Measurements from ENCODE around the gene KDM2B.
"Not testable (repeated sequence)": the region's sequence is repeated elsewhere in the genome, so short reads cannot be mapped to it uniquely, and the experiment has no call there.

The KDM2B gene

GRCh38 chr12:121602766-121603165, 21.9 kb upstream of the KDM2B start:
- H3K27me3 Mint-ChIP-seq: no peaks in the 10 kb centered on the region
- H3K4me1 Mint-ChIP-seq (ENCODE audit: low read depth): peaks cover 2% of the 10 kb centered on the region
- H3K27ac Mint-ChIP-seq: no peak overlapping the region

DNA sequence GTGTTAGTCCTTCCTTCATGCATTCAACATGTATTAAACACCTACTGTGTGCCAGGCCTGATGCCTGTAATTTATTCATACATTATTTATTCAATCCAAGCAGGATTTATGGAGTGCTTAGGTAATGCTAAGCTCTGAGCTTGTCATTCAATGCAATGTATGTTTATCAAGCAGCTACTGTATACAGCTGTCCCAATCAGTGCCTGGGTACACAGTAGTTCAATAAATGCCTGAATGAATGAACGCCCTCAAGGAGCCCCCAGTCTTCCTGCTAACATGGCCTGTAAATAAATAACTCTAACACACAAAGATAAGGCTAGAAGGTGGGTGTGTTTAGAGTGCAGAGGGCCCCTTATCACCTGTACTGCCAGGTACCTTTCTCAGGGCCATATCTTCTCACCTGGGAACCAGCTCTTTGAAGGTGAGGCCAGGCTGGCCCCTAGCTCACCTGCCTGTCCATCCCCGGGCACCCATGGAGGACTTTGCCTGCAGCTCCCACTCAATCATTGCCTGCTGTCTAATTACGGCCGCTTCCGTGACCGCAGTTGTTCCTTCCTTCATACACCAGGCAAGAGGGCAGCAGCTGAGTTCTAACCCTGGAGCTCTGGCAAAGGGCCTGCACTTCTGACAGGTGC, 20.0 kb upstream of the KDM2B start:
- Mint-ChIP-seq H3K36me3 (ENCODE audit: low read depth) (no peaks in the 10 kb centered on the region), H3K27ac (no peak overlapping the region), H3K27me3 (no peaks in the 10 kb centered on the region), H3K4me3 (no peak overlapping the region), H3K9me3 (no peaks in the 10 kb centered on the region), H3K4me1 (ENCODE audit: low read depth) (peaks cover 2% of the 10 kb centered on the region)
- no peak for DNase-seq

More at GRCh38 chr12:121602766-121603165, 21.9 kb upstream of the KDM2B start:
- H3K9me3 Mint-ChIP-seq: no peaks in the 10 kb centered on the region
- DNase-seq: no peak
- no peak overlapping the region for H3K4me3 Mint-ChIP-seq
- H3K36me3 Mint-ChIP-seq (ENCODE audit: low read depth): no peaks in the 10 kb centered on the region

DNA sequence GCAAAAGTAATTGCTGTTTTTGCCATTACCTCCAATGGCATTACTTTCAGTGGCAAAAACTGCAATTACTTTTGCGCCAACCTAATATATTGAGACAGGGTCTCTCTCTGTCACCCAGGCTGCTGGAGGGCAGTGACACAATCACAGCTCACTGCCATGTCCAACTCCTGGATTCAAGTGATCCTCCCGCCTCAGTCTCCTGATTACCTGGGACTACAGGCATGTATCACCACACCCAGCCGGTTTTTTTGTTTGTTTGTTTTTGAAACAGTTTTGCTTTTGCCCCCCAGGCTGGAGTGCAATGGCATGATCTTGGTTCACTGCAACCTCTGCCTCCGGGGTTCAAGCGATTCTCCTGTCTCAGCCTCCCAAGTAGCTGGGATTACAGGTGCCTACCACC, 15.7 kb upstream of the KDM2B start:
- H3K4me1 Mint-ChIP-seq (ENCODE audit: low read depth): peaks cover 15% of the 10 kb centered on the region
- no peaks in the 10 kb centered on the region for H3K9me3 Mint-ChIP-seq
- H3K27ac Mint-ChIP-seq: no peak overlapping the region
- H3K27me3 Mint-ChIP-seq: no peaks in the 10 kb centered on the region
- no peak overlapping the region for H3K4me3 Mint-ChIP-seq
- H3K36me3 Mint-ChIP-seq (ENCODE audit: low read depth): no peaks in the 10 kb centered on the region
- DNase-seq: no peak

DNA sequence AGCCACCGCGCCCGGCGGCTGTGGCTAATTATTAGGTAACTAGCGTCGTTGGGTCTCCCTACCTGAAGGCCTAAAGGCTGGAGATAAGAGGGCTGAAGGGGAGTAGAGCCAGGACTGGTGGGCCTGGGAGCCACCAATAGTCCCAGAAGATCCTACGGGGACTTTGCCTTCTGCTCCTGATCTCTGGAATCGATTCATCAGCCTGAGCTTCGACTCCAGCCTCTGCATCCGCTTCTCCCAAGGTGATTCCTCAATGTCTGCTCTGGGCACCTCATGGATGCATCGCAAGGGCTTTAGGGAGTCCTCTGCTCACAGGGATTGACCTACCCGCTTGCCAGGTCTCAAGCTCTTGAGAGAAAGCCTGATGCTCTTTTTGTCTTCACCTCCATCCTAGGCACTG, 14.7 kb upstream of the KDM2B start:
- no peaks in the 10 kb centered on the region for H3K27me3 Mint-ChIP-seq
- DNase-seq: no peak
- no peaks in the 10 kb centered on the region for H3K36me3 Mint-ChIP-seq (ENCODE audit: low read depth)
- H3K9me3 Mint-ChIP-seq: no peaks in the 10 kb centered on the region
- H3K4me1 Mint-ChIP-seq (ENCODE audit: low read depth): peaks cover 24% of the 10 kb centered on the region
- H3K4me3 Mint-ChIP-seq: no peak overlapping the region
- H3K27ac Mint-ChIP-seq: no peak overlapping the region

GRCh38 chr12:121592320-121592719, 11.5 kb upstream of the KDM2B start:
- Mint-ChIP-seq H3K27me3 (no peaks in the 10 kb centered on the region), H3K4me1 (ENCODE audit: low read depth) (peaks cover 34% of the 10 kb centered on the region), H3K9me3 (no peaks in the 10 kb centered on the region), H3K4me3 (no peak overlapping the region), H3K36me3 (ENCODE audit: low read depth) (no peaks in the 10 kb centered on the region), H3K27ac (peak overlapping the region; percentile 69)
- DNase-seq: no peak

- H3K27ac Mint-ChIP-seq: peak overlapping the region; percentile 97
- H3K4me3 Mint-ChIP-seq: peak overlapping the region; percentile 81
- DNase-seq: peak; percentile 69
- no peaks in the 10 kb centered on the region for H3K27me3 Mint-ChIP-seq
- no peaks in the 10 kb centered on the region for H3K36me3 Mint-ChIP-seq (ENCODE audit: low read depth)
- H3K4me1 Mint-ChIP-seq (ENCODE audit: low read depth): peaks cover 35% of the 10 kb centered on the region
- H3K9me3 Mint-ChIP-seq: no peaks in the 10 kb centered on the region
Measured at GRCh38 chr12:121590476-121591143, 9.8 kb upstream of the KDM2B start.

GRCh38 chr12:121584885-121585284, 4.1 kb upstream of the KDM2B start:
- not testable (repeated sequence) for H3K27ac Mint-ChIP-seq

DNA sequence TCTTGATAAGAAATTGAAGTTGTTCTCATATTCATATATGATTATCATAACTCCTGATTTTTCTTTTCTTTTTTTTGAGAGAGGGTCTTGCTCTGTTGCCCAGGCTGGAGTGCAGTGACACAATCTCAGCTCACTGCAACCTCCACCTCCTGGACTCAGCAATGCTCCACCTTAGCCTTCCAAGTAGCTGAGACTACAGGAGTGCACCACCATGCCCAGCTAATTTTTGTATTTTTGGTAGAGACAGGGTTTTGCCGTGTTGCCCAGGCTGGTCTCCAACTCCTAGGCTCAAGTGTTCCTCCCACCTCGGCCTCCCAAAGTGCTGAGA, 2.5 kb upstream of the KDM2B start:
- H3K4me3 Mint-ChIP-seq; H3K27ac Mint-ChIP-seq; H3K9me3 Mint-ChIP-seq; DNase-seq; H3K27me3 Mint-ChIP-seq; H3K36me3 Mint-ChIP-seq (ENCODE audit: low read depth): not testable (repeated sequence)
- peaks cover 34% of the 10 kb centered on the region for H3K4me1 Mint-ChIP-seq (ENCODE audit: low read depth)

More at GRCh38 chr12:121584885-121585284, 4.1 kb upstream of the KDM2B start:
- H3K27me3 Mint-ChIP-seq; H3K9me3 Mint-ChIP-seq; DNase-seq; H3K4me3 Mint-ChIP-seq; H3K36me3 Mint-ChIP-seq (ENCODE audit: low read depth): not testable (repeated sequence)
- peaks cover 35% of the 10 kb centered on the region for H3K4me1 Mint-ChIP-seq (ENCODE audit: low read depth)

DNA sequence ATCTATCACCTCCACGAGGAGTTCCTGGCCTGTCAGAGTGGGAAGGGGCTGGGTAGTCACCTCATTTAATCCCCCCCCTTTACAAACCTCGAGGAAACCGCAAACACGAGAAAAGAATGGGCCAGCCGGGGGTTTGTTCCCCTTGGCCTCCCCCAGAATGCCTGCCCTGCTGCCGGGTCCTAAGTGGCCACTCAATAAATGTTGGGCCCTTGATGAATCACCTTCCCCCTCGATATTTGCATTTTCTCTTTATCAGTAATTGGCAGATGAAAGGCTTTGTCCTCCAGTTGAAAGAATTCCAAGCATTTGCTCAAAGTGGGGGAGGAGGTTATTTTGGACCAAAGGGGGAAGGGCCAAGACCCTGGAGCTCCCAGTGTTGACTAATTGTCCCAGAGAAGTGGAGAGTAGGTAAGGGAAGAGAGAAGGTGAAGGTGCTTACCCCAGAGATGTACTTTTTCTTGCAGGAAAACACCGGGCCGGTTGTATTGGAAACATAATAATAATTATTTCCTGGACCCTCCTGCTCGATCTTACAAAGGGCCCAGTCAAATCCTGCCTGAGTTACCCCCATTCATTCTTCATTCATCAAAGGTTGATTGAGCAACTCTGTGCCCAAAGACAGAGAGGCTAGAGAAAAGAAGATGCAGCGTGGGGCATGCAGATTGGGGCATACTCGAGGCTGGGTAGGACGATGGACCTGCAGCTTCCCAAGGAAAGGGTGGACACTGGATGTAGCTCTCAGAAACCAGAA, 1.9 kb upstream of the KDM2B start:
- Mint-ChIP-seq H3K36me3 (ENCODE audit: low read depth) (peaks cover 2% of the 10 kb centered on the region), H3K4me3 (peak overlapping the region; percentile 53), H3K9me3 (no peaks in the 10 kb centered on the region)

GRCh38 chr12:121581686-121582429, 1.0 kb upstream of the KDM2B start:
- DNase-seq: no peak
- H3K36me3 Mint-ChIP-seq (ENCODE audit: low read depth): peaks cover 2% of the 10 kb centered on the region
- H3K4me1 Mint-ChIP-seq (ENCODE audit: low read depth): peaks cover 40% of the 10 kb centered on the region
- peak overlapping the region; percentile 65 for H3K27ac Mint-ChIP-seq
- peak overlapping the region; percentile 91 for H3K4me3 Mint-ChIP-seq
- H3K9me3 Mint-ChIP-seq: no peaks in the 10 kb centered on the region
- no peaks in the 10 kb centered on the region for H3K27me3 Mint-ChIP-seq

More for the DNA sequence above, 1.9 kb upstream of the KDM2B start:
- DNase-seq: no peak
- Mint-ChIP-seq H3K4me1 (ENCODE audit: low read depth) (peaks cover 36% of the 10 kb centered on the region), H3K27ac (peak overlapping the region; percentile 50), H3K27me3 (no peaks in the 10 kb centered on the region)

DNA sequence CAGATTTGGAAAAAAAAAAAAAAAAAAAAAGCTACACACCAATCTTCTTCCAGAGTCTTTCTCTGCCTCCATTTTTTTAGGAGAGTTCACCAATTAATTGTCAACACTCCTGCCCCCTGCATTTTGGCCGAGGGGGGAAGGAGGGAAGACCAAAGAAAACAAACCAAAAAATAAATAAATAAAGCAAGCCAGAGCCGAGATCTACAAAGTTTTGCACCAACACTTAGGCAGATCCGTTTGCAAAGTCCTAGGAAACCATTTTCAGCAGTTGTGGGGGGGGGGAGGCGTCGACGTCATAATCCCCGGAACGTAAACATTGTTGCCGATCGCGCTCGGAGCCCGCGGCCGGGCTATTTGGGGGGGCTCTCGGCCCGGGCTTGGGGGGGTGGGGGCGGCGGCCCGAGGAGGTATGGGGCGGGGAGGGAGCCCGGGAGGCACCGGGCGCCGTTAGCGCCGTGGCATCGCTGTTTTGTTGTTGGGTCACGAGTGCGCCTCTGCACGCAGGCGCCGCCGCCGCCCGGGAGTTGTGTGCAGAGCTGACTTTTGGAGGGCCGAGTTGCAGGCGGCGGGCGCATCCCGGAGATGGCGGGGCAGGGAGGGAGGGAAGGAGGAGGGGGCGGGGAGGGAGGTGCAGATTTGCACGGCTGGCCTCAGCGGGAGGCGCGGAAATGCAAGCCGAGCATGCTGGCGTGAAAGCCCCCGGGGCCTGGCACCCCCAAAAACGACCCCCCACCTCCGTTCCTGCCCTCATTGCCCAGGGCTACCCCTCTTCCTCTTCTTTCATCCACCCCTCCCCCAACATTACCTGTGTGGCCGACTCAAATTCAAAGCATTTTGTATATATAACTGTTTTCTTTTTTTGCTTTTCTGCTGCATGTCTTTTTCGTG, 598 bp downstream of the KDM2B start:
- Mint-ChIP-seq H3K27me3 (no peaks in the 10 kb centered on the region), H3K4me1 (ENCODE audit: low read depth) (peaks cover 37% of the 10 kb centered on the region), H3K9me3 (no peaks in the 10 kb centered on the region)

DNA sequence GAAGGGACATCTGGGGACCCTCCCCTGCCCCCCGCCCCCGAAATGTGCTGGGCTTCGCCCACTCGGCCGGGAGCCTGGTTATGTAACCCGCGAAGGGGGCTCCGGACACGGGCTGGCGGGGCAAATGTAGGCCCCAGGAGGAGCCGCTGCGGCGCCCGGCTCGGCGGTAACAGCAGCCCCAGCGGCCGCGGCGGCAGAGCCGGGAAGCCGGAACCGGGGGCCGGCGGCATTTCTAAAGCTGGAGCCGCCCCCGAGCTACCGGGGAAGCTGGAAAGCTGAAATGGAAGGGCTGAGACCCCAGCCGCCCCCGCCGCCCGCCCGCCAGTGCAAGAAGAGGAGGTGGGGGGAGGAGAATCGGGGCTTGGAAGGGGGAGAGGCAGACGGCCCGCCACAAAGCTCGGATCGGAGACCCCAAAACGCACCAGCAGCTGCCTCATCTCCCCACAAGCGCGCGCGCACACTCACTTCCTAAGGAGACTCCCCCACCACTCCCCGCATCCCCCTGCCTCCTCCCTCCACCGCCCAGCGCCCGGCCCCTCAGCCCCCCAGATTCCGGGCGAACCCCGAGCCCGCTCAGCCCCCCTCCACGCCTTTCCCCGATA, 1.5 kb downstream of the KDM2B start:
- peak overlapping the region; percentile 91 for H3K4me3 Mint-ChIP-seq
- peak; percentile 70 for DNase-seq
- H3K36me3 Mint-ChIP-seq (ENCODE audit: low read depth): peaks cover 14% of the 10 kb centered on the region
- H3K4me1 Mint-ChIP-seq (ENCODE audit: low read depth): peaks cover 37% of the 10 kb centered on the region
- no peaks in the 10 kb centered on the region for H3K27me3 Mint-ChIP-seq
- H3K27ac Mint-ChIP-seq: peak overlapping the region; percentile 93
- no peaks in the 10 kb centered on the region for H3K9me3 Mint-ChIP-seq

More for the DNA sequence above, 598 bp downstream of the KDM2B start:
- Mint-ChIP-seq H3K36me3 (ENCODE audit: low read depth) (peaks cover 4% of the 10 kb centered on the region), H3K4me3 (peak overlapping the region; percentile 91), H3K27ac (peak overlapping the region; percentile 93)
- peak; percentile 79 for DNase-seq

Data from activated T-cell treated with anti-CD3 and anti-CD28 coated beads, Interleukin-2, amount 50 U/mL, for 24 hours (primary cell).